Left renal pelvis (tissue), 4 donors: ENCODE data around the gene KRT7. TPM values are rescaled to one million over a fixed set of nuclear protein-coding genes. Genes with fewer than 3 reads are reported as not detected.

Experiments
- DNase-seq, 4 donors: peaks; one replicate each; pipeline ENCODE4 v3.0.0-alpha.2; 2013; ENCODE audit warnings: low read depth in 4 of 4, low spot score in 3 of 4
- polyA plus RNA-seq, 4 donors: library from polyadenylated mRNA; unstranded; fragments of 120-200 nt; gene quantifications; one replicate each; pipeline ENCODE4 v1.2.1, GENCODE V29; 2013; ENCODE audit not compliant: insufficient read length in 4 of 4

KRT7 gene
- polyA plus RNA-seq, 4 donors: 2.4 to 127 (median 83.6) TPM

DNA sequence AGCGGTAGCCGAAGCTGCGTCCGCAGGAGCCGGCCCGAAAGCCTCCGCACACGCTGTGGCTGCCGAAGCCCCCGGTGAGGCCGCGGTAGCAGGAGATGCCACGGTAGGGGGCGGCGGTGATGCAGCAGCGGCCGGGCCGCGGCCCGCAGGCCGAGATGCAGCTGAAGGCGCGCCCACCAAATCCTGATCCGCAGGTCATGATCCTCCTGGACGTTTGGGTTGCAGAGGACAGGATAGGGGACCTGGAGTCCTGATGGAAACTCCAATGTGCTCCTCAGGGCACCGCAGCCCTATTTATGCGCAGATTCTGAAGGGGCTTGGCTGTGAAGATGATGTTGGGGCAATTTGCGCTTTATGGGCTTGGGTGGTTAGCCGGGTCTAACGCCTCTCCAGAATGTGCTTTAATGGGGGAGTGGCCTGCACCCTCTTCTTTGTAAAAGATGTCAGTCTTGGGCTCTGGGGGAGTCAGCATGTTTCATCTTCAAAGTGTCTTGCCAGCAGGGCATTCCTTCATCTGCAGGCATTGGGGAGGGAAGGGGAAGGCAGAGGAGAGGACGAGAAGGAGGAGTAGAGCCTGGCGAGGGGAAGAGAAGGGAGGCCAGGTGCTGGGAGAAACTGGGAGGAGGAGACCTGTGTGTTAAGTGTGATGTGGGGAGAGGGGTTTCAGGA is 58.4 kb downstream of the KRT7 start, which contains the start of gene KRT81:
Gene KRT81, minus strand, starts transcription at position 268 of the 669 bp plus-strand sequence. Its CDS starts 69 bp downstream, at position 199.
- DNase-seq: no peak

- DNase-seq: no peak
These were observed 60.9 kb downstream of the KRT7 start for GRCh38 chr12:52293926-52294325.

- no peak for DNase-seq
These were observed 61.8 kb downstream of the KRT7 start for GRCh38 chr12:52294803-52295202.

DNA sequence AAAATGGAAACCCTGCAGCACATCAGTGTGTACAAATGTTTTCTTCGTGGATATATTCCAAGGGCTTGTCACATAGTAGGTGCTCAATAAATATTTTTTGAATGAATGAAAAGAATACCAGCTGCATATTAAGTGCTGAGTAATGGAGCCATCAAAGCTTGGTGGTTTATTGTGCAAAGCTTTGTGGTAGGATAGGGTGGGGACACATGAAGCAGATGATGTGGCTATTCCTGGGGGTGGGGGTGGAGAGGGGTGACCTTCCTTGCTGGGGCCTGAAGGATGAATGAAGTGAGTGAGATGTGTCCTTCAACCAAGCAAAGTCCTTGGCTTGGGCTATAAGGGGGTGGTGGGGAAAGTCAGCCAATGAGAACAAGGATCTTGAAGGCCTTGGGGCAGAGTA is 62.6 kb downstream of the KRT7 start:
- no peak for DNase-seq

GRCh38 chr12:52296572-52297215 is 63.7 kb downstream of the KRT7 start:
- DNase-seq: no peak

Other genes with a start within 250 kb of the KRT7 start
- gene TAMALIN, start 226.3 kb upstream of the KRT7 start, polyA plus RNA-seq: 10 to 100 TPM; 15.7 to 20.4 (median 18.1) TPM
- gene NR4A1, start 181.8 kb upstream of the KRT7 start, polyA plus RNA-seq: 100 to 1,000 TPM in 1 of 4 donors, 10 to 100 TPM in 2, 1 to 10 TPM in 1; 9.1 to 410 (median 18.3) TPM
- 10 to 100 TPM; 21.7 to 28.3 (median 25.6) TPM for gene ATG101, start 163.3 kb upstream of the KRT7 start, polyA plus RNA-seq
- gene SMIM41, start 153.5 kb upstream of the KRT7 start, polyA plus RNA-seq: under 1 TPM in 2 of 4 donors, not detected in 2; 0.29 to 0.34 TPM
- gene KRT80, start 41.2 kb upstream of the KRT7 start, polyA plus RNA-seq: 1 to 10 TPM in 2 of 4 donors, under 1 TPM in 2; 0.11 to 1.5 (median 0.97) TPM
- gene KRT86, start 41.4 kb downstream of the KRT7 start, polyA plus RNA-seq: under 1 TPM in 1 of 4 donors, not detected in 3; 0.09 TPM
- not detected for gene KRT81, start 58.3 kb downstream of the KRT7 start, polyA plus RNA-seq
- not detected for gene KRT83, start 88.2 kb downstream of the KRT7 start, polyA plus RNA-seq
- under 1 TPM in 1 of 4 donors, not detected in 3; 0.12 TPM for gene KRT85, start 134.2 kb downstream of the KRT7 start, polyA plus RNA-seq
- gene KRT84, start 152.4 kb downstream of the KRT7 start, polyA plus RNA-seq: not detected
- not detected for gene KRT82, start 173.1 kb downstream of the KRT7 start, polyA plus RNA-seq
- not detected for gene KRT75, start 201.1 kb downstream of the KRT7 start, polyA plus RNA-seq
- gene KRT6B, start 218.9 kb downstream of the KRT7 start, polyA plus RNA-seq: under 1 TPM in 1 of 4 donors, not detected in 3; 0.22 TPM
- not detected for gene KRT6C, start 240.6 kb downstream of the KRT7 start, polyA plus RNA-seq